ENCODE data around the gene PRC1.

The PRC1 gene

GRCh38 chr15:90955624-90956273 lies 38.6 kb downstream of the PRC1 start:
- DNase-seq (ENCODE audit: low read depth) = no peak

- peak; percentile 73 for DNase-seq (ENCODE audit: low read depth)
Measured at GRCh38 chr15:90954712-90955623, 39.4 kb downstream of the PRC1 start, which contains the start of gene RCCD1. RCCD1 (plus strand) TSS chr15:90954884; CDS start chr15:90956735, 1,851 bp downstream.

GRCh38 chr15:90953947-90954711 lies 40.2 kb downstream of the PRC1 start:
- DNase-seq (ENCODE audit: low read depth) = no peak

GRCh38 chr15:90952901-90953677 lies 41.2 kb downstream of the PRC1 start:
- DNase-seq (ENCODE audit: low read depth) = no peak

GRCh38 chr15:90950676-90951075 lies 43.7 kb downstream of the PRC1 start:
- no peak for DNase-seq (ENCODE audit: low read depth)

GRCh38 chr15:90949979-90950675 lies 44.2 kb downstream of the PRC1 start:
- DNase-seq (ENCODE audit: low read depth) = no peak

- no peak for DNase-seq (ENCODE audit: low read depth)
Measured at GRCh38 chr15:90948506-90948905, 45.8 kb downstream of the PRC1 start.

GRCh38 chr15:90947577-90948357 lies 46.6 kb downstream of the PRC1 start:
- DNase-seq (ENCODE audit: low read depth) = no peak

GRCh38 chr15:90946941-90947576 lies 47.3 kb downstream of the PRC1 start:
- no peak for DNase-seq (ENCODE audit: low read depth)

- no peak for DNase-seq (ENCODE audit: low read depth)
Measured at GRCh38 chr15:90946538-90946937, 47.8 kb downstream of the PRC1 start.

- no peak for DNase-seq (ENCODE audit: low read depth)
Measured at GRCh38 chr15:90945091-90945490, 49.2 kb downstream of the PRC1 start.

GRCh38 chr15:90942354-90943120 lies 51.8 kb downstream of the PRC1 start:
- DNase-seq (ENCODE audit: low read depth) = no peak

GRCh38 chr15:90941038-90941437 lies 53.3 kb downstream of the PRC1 start:
- DNase-seq (ENCODE audit: low read depth) = no peak

GRCh38 chr15:90939756-90940155 lies 54.6 kb downstream of the PRC1 start:
- DNase-seq (ENCODE audit: low read depth) = no peak

- DNase-seq (ENCODE audit: low read depth) = no peak
Measured at GRCh38 chr15:90938261-90938660, 56.1 kb downstream of the PRC1 start.

GRCh38 chr15:90936823-90937222 lies 57.5 kb downstream of the PRC1 start:
- DNase-seq (ENCODE audit: low read depth) = no peak

GRCh38 chr15:90934949-90935751 lies 59.2 kb downstream of the PRC1 start, which contains the start of gene UNC45A:
UNC45A (plus strand) TSS chr15:90935285; CDS start chr15:90935325, 40 bp downstream.
- DNase-seq (ENCODE audit: low read depth) = peak; percentile 92

Data from stimulated activated CD8-positive, alpha-beta memory T cell treated with anti-CD3 and anti-CD28 coated beads, Interleukin-15, amount 100 ng/mL, for 1 hour (primary cell).